HCT116 (cell line): Measurements from ENCODE around the gene KLF16. TPM values are rescaled to one million over a fixed set of nuclear protein-coding genes. Genes with fewer than 3 reads are reported as not detected.

Experiments used
- ATAC-seq: fragments of 200-7000 bp; cut with Tn5 transposase; 2 replicates; pipeline ENCODE4 v1.9.1; 2020; ENCODE audit warnings: mild to moderate bottlenecking, moderate library complexity
- BruUV-seq: library from RNA; stranded (reverse); fragments of 400-500 nt; replicated peaks from 2 replicates; lab custom pipeline; 2021; lab: Mats Ljungman, UMichigan
- CTCF ChIA-PET: fragments of 300-600 bp; sonication (Branson Sonifier 250); formaldehyde crosslinking; loops from one replicate; lab custom pipeline; 2021; ENCODE audit warnings: antibody characterized with exemption; lab: Charles Lee
- POLR2A ChIA-PET: fragments of 300-600, 350-600 bp; sonication (Branson Sonifier 250); formaldehyde crosslinking; loops from one replicate; lab custom pipeline; 2021; ENCODE audit warnings: antibody characterized with exemption; lab: Charles Lee
- RAD21 ChIA-PET, 2 experiments: fragments of 300-600 bp; sonication (Branson Sonifier 250); formaldehyde crosslinking; loops; one replicate each; lab custom pipeline; 2023; ENCODE audit warnings: low total read pairs in 2 of 2; ENCODE audit not compliant: uncharacterized antibody in 2 of 2, unreplicated experiment in 2 of 2, low non-redundant PET in 1 of 2; lab: Charles Lee
- DNase-seq: peaks from one replicate; pipeline ENCODE4 v3.0.0-alpha.2; 2010; ENCODE audit warnings: low read depth, low spot score
- H2AFZ ChIP-seq: fragments of 200-600 bp; shearing (Covaris generic), sonication (generic); 2 replicates; pipeline ENCODE4 v1.6.1; 2017; ENCODE audit warnings: low read depth, mixed run types, mixed read lengths, antibody characterized with exemption, low read length; ENCODE audit not compliant: poor library complexity, severe bottlenecking
- H3K27ac ChIP-seq: 2 replicates; pipeline ENCODE4 v1.5.1; 2012; ENCODE audit warnings: low read depth, low read length
- H3K27me3 ChIP-seq: fragments of 200-600 bp; sonication (generic); 2 replicates; pipeline ENCODE4 v1.6.1; 2016; ENCODE audit warnings: mixed run types, low read length, mixed read lengths; ENCODE audit not compliant: insufficient read depth
- H3K36me3 ChIP-seq, 2 experiments: fragments of 200-500 bp in 1 of 2; fragments of 200-600 bp in 1 of 2; sonication (Bioruptor generic) in 1 of 2; sonication (generic) in 1 of 2; 2 replicates each; pipeline versions ENCODE4 v1.5.1 to v1.6.1; 2014 to 2016; ENCODE audit warnings: low read length in 2 of 2, inconsistent platforms in 1 of 2, mixed read lengths in 1 of 2, mixed run types in 1 of 2; ENCODE audit not compliant: insufficient read depth in 2 of 2, control insufficient read depth in 1 of 2
- H3K4me1 ChIP-seq, 2 experiments: fragments of 200-600 bp in 1 of 2; sonication (generic) in 1 of 2; 2 replicates each; pipeline versions ENCODE4 v1.5.1 to v1.6.1; 2012 to 2017; ENCODE audit warnings: low read length in 2 of 2, inconsistent platforms in 1 of 2, mild to moderate bottlenecking in 1 of 2, mixed read lengths in 1 of 2, mixed run types in 1 of 2, moderate library complexity in 1 of 2; ENCODE audit not compliant: insufficient read depth in 2 of 2, control insufficient read depth in 1 of 2
- H3K4me2 ChIP-seq: fragments of 200-600 bp; sonication (generic); 2 replicates; pipeline ENCODE4 v1.6.1; 2017; ENCODE audit warnings: mixed run types, low read length, mixed read lengths
- H3K4me3 ChIP-seq, 2 experiments: fragments of 200-600 bp in 1 of 2; sonication (generic) in 1 of 2; replicated peaks in 1 of 2; 2 replicates each; pipeline ENCODE4 v1.5.1; 2011 to 2016; ENCODE audit warnings: low read length in 2 of 2, control low read depth in 1 of 2, low read depth in 1 of 2, mild to moderate bottlenecking in 1 of 2, mixed read lengths in 1 of 2, mixed run types in 1 of 2
- H3K79me2 ChIP-seq: fragments of 200-600 bp; sonication (generic); 2 replicates; pipeline ENCODE4 v1.6.1; 2017; ENCODE audit warnings: mild to moderate bottlenecking, mixed run types, low read length, moderate library complexity, mixed read lengths; ENCODE audit not compliant: insufficient read depth
- H3K9ac ChIP-seq: fragments of 200-600 bp; sonication (generic); 2 replicates; pipeline ENCODE4 v1.6.1; 2016; ENCODE audit warnings: low read length, mixed read lengths
- H3K9me2 ChIP-seq: fragments of 200-600 bp; sonication (generic), shearing (Covaris generic); 2 replicates; pipeline ENCODE4 v1.6.1; 2017; ENCODE audit warnings: mixed run types, mild to moderate bottlenecking, moderate library complexity; ENCODE audit not compliant: insufficient read depth
- H3K9me3 ChIP-seq, 2 experiments: fragments of 200-500 bp in 1 of 2; fragments of 200-600 bp in 1 of 2; sonication (Bioruptor generic) in 1 of 2; sonication (generic) in 1 of 2; 2 replicates each; pipeline ENCODE4 v1.6.1; 2014 to 2017; ENCODE audit warnings: low read length in 2 of 2, mixed read lengths in 2 of 2, inconsistent platforms in 1 of 2, low read depth in 1 of 2, mild to moderate bottlenecking in 1 of 2, mixed run types in 1 of 2, moderate library complexity in 1 of 2; ENCODE audit not compliant: control insufficient read depth in 1 of 2, insufficient read depth in 1 of 2
- H4K20me1 ChIP-seq: fragments of 200-600 bp; sonication (generic), shearing (Covaris generic); 2 replicates; pipeline ENCODE4 v1.6.1; 2017; ENCODE audit warnings: mixed run types, mild to moderate bottlenecking, moderate library complexity; ENCODE audit not compliant: insufficient read depth
- CBX3 ChIP-seq: IDR thresholded peaks from 2 replicates; pipeline ENCODE4 v1.6.1; 2012; ENCODE audit warnings: low read depth
- CEBPB ChIP-seq: IDR thresholded peaks from 2 replicates; pipeline ENCODE4 v1.6.1; 2012; ENCODE audit warnings: low read depth
- CTCF ChIP-seq, 3 experiments: fragments of 200-600 bp in 1 of 3; sonication (generic) in 1 of 3; IDR thresholded peaks in 2 of 3; conservative IDR thresholded peaks in 1 of 3; 2 replicates each; pipeline ENCODE4 v1.5.1; 2012 to 2017; ENCODE audit warnings: low read depth in 2 of 3, low read length in 2 of 3, antibody characterized with exemption in 1 of 3, borderline replicate concordance in 1 of 3, control low read depth in 1 of 3, mild to moderate bottlenecking in 1 of 3, mixed read lengths in 1 of 3, mixed run types in 1 of 3, moderate library complexity in 1 of 3; ENCODE audit not compliant: insufficient read depth in 1 of 3
- EGR1 ChIP-seq: IDR thresholded peaks from 2 replicates; pipeline ENCODE4 v1.6.1; 2012; ENCODE audit warnings: low read depth
- ELF1 ChIP-seq: IDR thresholded peaks from 2 replicates; pipeline ENCODE4 v1.6.1; 2012; ENCODE audit warnings: low read depth, borderline replicate concordance
- EZH2 ChIP-seq: fragments of 200-600 bp; sonication (generic); IDR thresholded peaks from 2 replicates; pipeline ENCODE4 v1.6.1; 2017; ENCODE audit warnings: antibody characterized with exemption, mixed run types
- EZH2phosphoT487 ChIP-seq: fragments of 200-600 bp; IDR thresholded peaks from 2 replicates; pipeline ENCODE4 v1.6.1; 2018; ENCODE audit warnings: antibody characterized with exemption, borderline replicate concordance
- FOSL1 ChIP-seq: IDR thresholded peaks from 2 replicates; pipeline ENCODE4 v1.6.1; 2012; ENCODE audit warnings: low read depth
- JUND ChIP-seq: IDR thresholded peaks from 2 replicates; pipeline ENCODE4 v1.6.1; 2012
- MAX ChIP-seq: IDR thresholded peaks from 2 replicates; pipeline ENCODE4 v1.6.1; 2012
- POLR2A ChIP-seq: IDR thresholded peaks from 2 replicates; pipeline ENCODE4 v1.7.0; 2011; ENCODE audit warnings: borderline replicate concordance; ENCODE audit not compliant: insufficient read depth, insufficient read length; ENCODE audit errors: extremely low read depth
- POLR2AphosphoS5 ChIP-seq: IDR thresholded peaks from 2 replicates; pipeline ENCODE4 v1.6.1; 2011; ENCODE audit warnings: mild to moderate bottlenecking, low read depth, low read length, moderate library complexity
- SIN3A ChIP-seq: IDR thresholded peaks from 2 replicates; pipeline ENCODE4 v1.6.1; 2012; ENCODE audit warnings: low read depth
- SP1 ChIP-seq: IDR thresholded peaks from 2 replicates; pipeline ENCODE4 v1.6.1; 2012; ENCODE audit warnings: low read depth
- SRF ChIP-seq: IDR thresholded peaks from 2 replicates; pipeline ENCODE4 v1.6.1; 2012; ENCODE audit warnings: low read depth
- TCF7L2 ChIP-seq: IDR thresholded peaks from 2 replicates; pipeline ENCODE4 v1.7.0; 2011; ENCODE audit warnings: borderline replicate concordance, inconsistent platforms; ENCODE audit not compliant: insufficient read depth, insufficient read length; ENCODE audit errors: extremely low read depth
- ZBTB33 ChIP-seq: IDR thresholded peaks from 2 replicates; pipeline ENCODE4 v1.6.1; 2011; ENCODE audit warnings: mild to moderate bottlenecking, low read length, moderate library complexity; ENCODE audit not compliant: insufficient replicate concordance; ENCODE audit errors: extremely low read depth
- ZFX ChIP-seq: fragments of 450-650 bp; IDR thresholded peaks from 2 replicates; pipeline ENCODE4 v1.6.1; 2017
- ZNF274 ChIP-seq: fragments of 200-500 bp; sonication (Bioruptor generic); IDR thresholded peaks from 2 replicates; pipeline ENCODE4 v1.6.1; 2014; ENCODE audit warnings: mild to moderate bottlenecking, low read depth, low read length, inconsistent platforms
- intact Hi-C: fragments of 100-400 bp; cut with micrococcal nuclease; formaldehyde crosslinking; loops from 2 replicates; pipeline ENCODE4 v1.10.0; 2022
- total RNA-seq: library from RNA; stranded (reverse); gene quantifications from one replicate; pipeline ENCODE4 v1.2.1, GENCODE V29; 2021; ENCODE audit not compliant: unreplicated experiment

Gene KLF16
- total RNA-seq, 1 experiment from 2014 or later = 64.3 TPM

GRCh38 chr19:1849132-1849474, 14.3 kb downstream of the KLF16 start:
- no peaks in the 10 kb centered on the region for H3K27me3 ChIP-seq
- intact Hi-C loops = no loop called here
- peak overlapping the region; percentile 88 for H3K9ac ChIP-seq
- H3K9me2 ChIP-seq = no peaks in the 10 kb centered on the region
- H3K4me2 ChIP-seq = peak overlapping the region; percentile 94
- CTCF ChIA-PET = interaction anchor here (0.5 to 1.5 kb wide), 5 partner anchors 9 to 49 kb away, joined by 3 to 10 read pairs (median 6); no protein-coding TSS in a partner anchor
- peak overlapping the region; percentile 88 to 98; a peak in 3 of 4 replicates for H3K4me3 ChIP-seq
- no TSS peak for BruUV-seq
- H4K20me1 ChIP-seq = peaks cover 10% of the 10 kb centered on the region; the same call in 1 of the 2 replicates
- POLR2A ChIA-PET = interaction anchor here (1.5 kb wide), 1 partner anchor 8 kb away, joined by 3 read pairs; no protein-coding TSS in a partner anchor
- H3K4me1 ChIP-seq = peaks cover 38 to 51% of the 10 kb centered on the region in 2 experiments
- H3K9me3 ChIP-seq = no peaks in the 10 kb centered on the region
- peaks cover 71% of the 10 kb centered on the region for H3K79me2 ChIP-seq
- DNase-seq = no peak
- no peak overlapping the region for H2AFZ ChIP-seq
- H3K36me3 ChIP-seq = peaks cover 0 to 9% of the 10 kb centered on the region in 2 experiments; a peak in 1 of 4 replicates
- no peak for TF ChIP-seq MAX
- TF ChIP-seq POLR2AphosphoS5 = no peak
- TF ChIP-seq POLR2A = no peak
- no peak for TF ChIP-seq CBX3
- TF ChIP-seq CEBPB = no peak
- TF ChIP-seq EZH2phosphoT487 = no peak
- TF ChIP-seq SRF = no peak
- TF ChIP-seq ELF1 = no peak
- TF ChIP-seq ZNF274 = no peak
- TF ChIP-seq ZBTB33 = no peak
- no peak for TF ChIP-seq EZH2
- no peak for TF ChIP-seq JUND
- TF ChIP-seq SP1 = no peak
- TF ChIP-seq TCF7L2 = no peak
- no peak for TF ChIP-seq CTCF (IDR thresholded peaks at IDR 0.05 in 2 of 3, conservative IDR thresholded peaks at IDR 0.05 in 1 of 3; ENCODE audit: borderline replicate concordance in 1 of 3, insufficient read depth in 1 of 3, low read depth in 2 of 3, low read length in 2 of 3)
- no peak for TF ChIP-seq ZFX
- TF ChIP-seq EGR1 = no peak
- TF ChIP-seq SIN3A = no peak
- TF ChIP-seq FOSL1 = no peak
- TF ChIP-seq, all 23 proteins: peak for 0
- RAD21 ChIA-PET = no interaction called here
- peak overlapping the region; percentile 99 for H3K27ac ChIP-seq
- ATAC-seq = no peak
